Fibroblast of lung (primary cell): ENCODE measurements around the gene LUC7L3. TPM values are rescaled to one million over a fixed set of nuclear protein-coding genes. Genes with fewer than 3 reads are reported as not detected.

Source experiments
- DNase-seq, 2 donors: peaks; one replicate each; pipeline versions ENCODE4 v3.0.0 to v3.0.0-alpha.2; 2010; ENCODE audit warnings: low read depth in 2 of 2
- H2AFZ ChIP-seq: 2 replicates; pipeline ENCODE4 v1.5.1; 2012; ENCODE audit warnings: low read length, control low read depth, inconsistent platforms
- H3K27ac ChIP-seq: 2 replicates; pipeline ENCODE4 v1.5.1; 2011; ENCODE audit warnings: low read length, control low read depth; ENCODE audit not compliant: insufficient read depth
- H3K27me3 ChIP-seq: 2 replicates; pipeline ENCODE4 v1.5.1; 2011; ENCODE audit warnings: mild to moderate bottlenecking, low read length; ENCODE audit not compliant: control insufficient read depth, insufficient read depth
- H3K36me3 ChIP-seq: 2 replicates; pipeline ENCODE4 v1.5.1; 2011; ENCODE audit warnings: low read length; ENCODE audit not compliant: control insufficient read depth, insufficient read depth
- H3K4me1 ChIP-seq: 2 replicates; pipeline ENCODE4 v1.5.1; 2011; ENCODE audit warnings: low read length; ENCODE audit not compliant: control insufficient read depth, insufficient read depth; ENCODE audit errors: extremely low read depth
- H3K4me2 ChIP-seq: 2 replicates; pipeline ENCODE4 v1.5.1; 2011; ENCODE audit warnings: low read length, control low read depth; ENCODE audit not compliant: insufficient read depth; ENCODE audit errors: extremely low read depth
- H3K4me3 ChIP-seq, 4 experiments: fragments of 200-600 bp in 1 of 4; sonication (generic) in 1 of 4; replicated peaks in 1 of 4; 2 replicates each; pipeline ENCODE4 v1.5.1; 2011 to 2016; ENCODE audit warnings: low read length in 4 of 4, low read depth in 3 of 4, mild to moderate bottlenecking in 3 of 4, control low read depth in 2 of 4, inconsistent platforms in 1 of 4, mixed read lengths in 1 of 4; ENCODE audit not compliant: insufficient read depth in 1 of 4; ENCODE audit errors: control extremely low read depth in 1 of 4
- H3K79me2 ChIP-seq: 2 replicates; pipeline ENCODE4 v1.5.1; 2012; ENCODE audit warnings: mild to moderate bottlenecking, low read length, inconsistent platforms; ENCODE audit not compliant: control insufficient read depth, insufficient read depth
- H3K9ac ChIP-seq: 2 replicates; pipeline ENCODE4 v1.5.1; 2011; ENCODE audit warnings: mild to moderate bottlenecking, low read length, control low read depth; ENCODE audit not compliant: insufficient read depth
- H3K9me3 ChIP-seq: 2 replicates; pipeline ENCODE4 v1.5.1; 2012; ENCODE audit warnings: low read depth, low read length; ENCODE audit not compliant: control insufficient read depth, insufficient read depth
- H4K20me1 ChIP-seq: 2 replicates; pipeline ENCODE4 v1.5.1; 2011; ENCODE audit warnings: low read length; ENCODE audit not compliant: control insufficient read depth, insufficient read depth; ENCODE audit errors: extremely low read depth
- EZH2 ChIP-seq: IDR thresholded peaks from 2 replicates; pipeline ENCODE4 v1.5.1; 2012; ENCODE audit warnings: low read length, control low read depth, mild to moderate bottlenecking; ENCODE audit errors: missing control alignments
- polyA plus RNA-seq, 2 donors: library from polyadenylated mRNA; depleted of rRNA in 1 of 2; stranded (reverse) in 1 of 2; unstranded in 1 of 2; fragments of >200 nt; gene quantifications; 2 replicates each; pipeline ENCODE4 v1.2.1, GENCODE V29; 2011 to 2012; ENCODE audit warnings: missing spikeins in 1 of 2
- total RNA-seq: library from RNA; depleted of rRNA; stranded (reverse); fragments of >200 nt; gene quantifications from 2 replicates; pipeline ENCODE4 v1.2.1, GENCODE V29; 2014
- TF ChIP-seq, protein P1 (sequence below), 2 donors: IDR thresholded peaks in 1 of 2; conservative IDR thresholded peaks in 1 of 2; 1 replicate in 1 of 2; 2 replicates in 1 of 2; pipeline ENCODE4 v1.5.1; 2011 to 2012; ENCODE audit warnings: low read length in 2 of 2, control low read depth in 1 of 2, inconsistent platforms in 1 of 2, low read depth in 1 of 2, mild to moderate bottlenecking in 1 of 2

Gene LUC7L3
- total and polyA plus RNA-seq, 2 donors (not counting 1 experiment from before 2014, with no cell fraction given) = 35.2 to 56.5 TPM

DNA sequence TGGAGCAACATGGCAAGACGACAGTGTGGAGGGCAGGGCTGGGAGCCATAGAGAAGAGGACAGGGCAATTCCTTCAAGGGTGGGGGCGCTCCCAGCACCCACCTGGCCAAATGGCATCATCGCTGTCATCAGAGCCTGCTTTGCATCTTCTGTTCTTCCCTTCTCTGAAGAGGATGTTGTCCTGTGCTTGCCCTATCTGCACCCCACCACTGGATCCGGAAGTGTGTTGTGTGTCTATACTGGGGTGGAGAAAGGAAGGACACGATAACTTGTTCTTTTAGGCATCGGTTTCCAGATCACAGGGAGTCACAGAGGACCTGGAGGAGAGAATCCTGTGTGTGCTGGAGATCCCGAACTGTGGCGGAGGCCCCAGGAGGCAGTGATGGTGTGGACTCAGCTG, 73.6 kb downstream of the LUC7L3 start:
- TF ChIP-seq EZH2 = no peak
- TF ChIP-seq, protein P1, sequence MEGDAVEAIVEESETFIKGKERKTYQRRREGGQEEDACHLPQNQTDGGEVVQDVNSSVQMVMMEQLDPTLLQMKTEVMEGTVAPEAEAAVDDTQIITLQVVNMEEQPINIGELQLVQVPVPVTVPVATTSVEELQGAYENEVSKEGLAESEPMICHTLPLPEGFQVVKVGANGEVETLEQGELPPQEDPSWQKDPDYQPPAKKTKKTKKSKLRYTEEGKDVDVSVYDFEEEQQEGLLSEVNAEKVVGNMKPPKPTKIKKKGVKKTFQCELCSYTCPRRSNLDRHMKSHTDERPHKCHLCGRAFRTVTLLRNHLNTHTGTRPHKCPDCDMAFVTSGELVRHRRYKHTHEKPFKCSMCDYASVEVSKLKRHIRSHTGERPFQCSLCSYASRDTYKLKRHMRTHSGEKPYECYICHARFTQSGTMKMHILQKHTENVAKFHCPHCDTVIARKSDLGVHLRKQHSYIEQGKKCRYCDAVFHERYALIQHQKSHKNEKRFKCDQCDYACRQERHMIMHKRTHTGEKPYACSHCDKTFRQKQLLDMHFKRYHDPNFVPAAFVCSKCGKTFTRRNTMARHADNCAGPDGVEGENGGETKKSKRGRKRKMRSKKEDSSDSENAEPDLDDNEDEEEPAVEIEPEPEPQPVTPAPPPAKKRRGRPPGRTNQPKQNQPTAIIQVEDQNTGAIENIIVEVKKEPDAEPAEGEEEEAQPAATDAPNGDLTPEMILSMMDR (conservative IDR thresholded peaks at IDR 0.05 in 1 of 2, IDR thresholded peaks at IDR 0.05 in 1 of 2; ENCODE audit: low read depth in 1 of 2, low read length in 2 of 2) = no peak
- no peak for DNase-seq
- H3K27ac ChIP-seq = no peak overlapping the region
- H4K20me1 ChIP-seq = no peaks in the 10 kb centered on the region
- H3K4me1 ChIP-seq = no peaks in the 10 kb centered on the region
- H3K4me3 ChIP-seq = no peak overlapping the region
- H3K9me3 ChIP-seq = no peaks in the 10 kb centered on the region
- no peaks in the 10 kb centered on the region for H3K79me2 ChIP-seq
- no peaks in the 10 kb centered on the region for H3K36me3 ChIP-seq
- no peak overlapping the region for H2AFZ ChIP-seq
- H3K4me2 ChIP-seq = no peak overlapping the region
- H3K27me3 ChIP-seq = peaks cover 3% of the 10 kb centered on the region
- no peak overlapping the region for H3K9ac ChIP-seq

DNA sequence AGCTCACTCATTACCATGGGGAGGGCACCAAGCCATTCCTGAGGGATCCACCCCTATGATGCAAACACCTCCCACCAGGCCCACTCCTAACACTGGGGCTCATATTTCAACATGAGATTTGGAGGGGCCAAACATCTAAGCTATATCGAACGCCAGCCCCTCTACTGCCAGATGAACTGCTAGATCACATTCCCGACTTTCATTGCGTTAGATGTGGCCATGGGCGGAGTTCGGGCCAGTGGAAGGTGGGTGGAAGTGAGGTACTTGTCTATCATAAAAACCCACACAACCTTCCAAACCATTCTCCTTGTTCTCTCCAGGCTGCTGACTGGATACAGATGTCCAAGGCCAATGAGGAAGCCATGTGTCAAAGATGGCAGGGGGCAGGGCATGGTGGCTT, 75.0 kb downstream of the LUC7L3 start:
- no peak overlapping the region for H2AFZ ChIP-seq
- DNase-seq = no peak
- TF ChIP-seq, protein P1 (conservative IDR thresholded peaks at IDR 0.05 in 1 of 2, IDR thresholded peaks at IDR 0.05 in 1 of 2; ENCODE audit: low read depth in 1 of 2, low read length in 2 of 2) = no peak
- no peak for TF ChIP-seq EZH2
- H3K9me3 ChIP-seq = no peaks in the 10 kb centered on the region
- H3K36me3 ChIP-seq = no peaks in the 10 kb centered on the region
- no peaks in the 10 kb centered on the region for H4K20me1 ChIP-seq
- H3K4me1 ChIP-seq = no peaks in the 10 kb centered on the region
- H3K27ac ChIP-seq = no peak overlapping the region
- no peak overlapping the region for H3K4me2 ChIP-seq
- no peak overlapping the region for H3K4me3 ChIP-seq
- H3K27me3 ChIP-seq = peaks cover 3% of the 10 kb centered on the region
- H3K79me2 ChIP-seq = no peaks in the 10 kb centered on the region
- no peak overlapping the region for H3K9ac ChIP-seq

DNA sequence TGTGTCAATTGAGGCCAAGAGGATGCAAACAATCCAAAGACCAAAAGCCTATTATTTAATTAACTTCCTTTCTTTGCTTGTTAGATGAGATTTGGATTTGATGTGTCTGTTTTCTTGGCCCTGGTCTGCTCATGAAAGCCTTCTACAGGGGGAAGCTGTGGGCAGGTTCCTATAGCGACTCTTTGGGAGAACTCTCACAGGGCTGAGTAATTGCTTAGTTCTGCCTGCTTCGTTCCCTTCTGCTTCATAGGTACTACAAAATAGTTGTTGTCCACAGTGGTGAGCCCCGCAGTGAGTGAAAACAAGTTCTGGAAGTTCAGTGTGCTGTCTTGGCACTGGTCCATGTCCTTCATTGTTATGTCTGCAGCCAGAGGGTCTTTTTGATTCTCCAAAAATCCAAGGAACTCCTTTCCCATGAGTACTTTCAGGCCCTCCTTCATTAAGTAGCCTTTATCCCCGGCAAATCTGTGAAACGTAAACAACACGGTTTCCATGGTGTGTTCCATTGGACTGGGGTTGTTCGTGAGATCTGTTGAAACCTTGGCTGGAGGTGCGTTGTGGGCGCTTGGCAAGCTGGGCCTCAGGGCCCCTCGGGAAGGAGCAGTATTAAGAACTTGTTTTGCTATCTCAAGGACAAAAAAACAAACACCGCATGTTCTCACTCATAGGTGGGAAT, 77.9 kb downstream of the LUC7L3 start:
- Histone ChIP-seq H3K36me3 (no peaks in the 10 kb centered on the region), H3K27me3 (no peaks in the 10 kb centered on the region), H4K20me1 (no peaks in the 10 kb centered on the region), H3K4me2 (no peak overlapping the region), H3K27ac (no peak overlapping the region), H2AFZ (no peak overlapping the region), H3K9me3 (no peaks in the 10 kb centered on the region), H3K9ac (no peak overlapping the region), H3K4me1 (no peaks in the 10 kb centered on the region), H3K79me2 (no peaks in the 10 kb centered on the region), H3K4me3 (no peak overlapping the region)
- TF ChIP-seq, protein P1 (conservative IDR thresholded peaks at IDR 0.05 in 1 of 2, IDR thresholded peaks at IDR 0.05 in 1 of 2; ENCODE audit: low read depth in 1 of 2, low read length in 2 of 2) = no peak
- TF ChIP-seq EZH2 = no peak
- DNase-seq = no peak
